IPS-11a (cell line): ENCODE data around the gene SCAPER.
"Not testable (repeated sequence)": the region's sequence is repeated elsewhere in the genome, so short reads cannot be mapped to it uniquely, and the experiment has no call there.

Source experiments
- H3K4me3 ChIP-seq: one replicate; pipeline ENCODE4 v1.5.1; 2013; ENCODE audit warnings: low read depth, low read length, control low read depth

Gene SCAPER

DNA sequence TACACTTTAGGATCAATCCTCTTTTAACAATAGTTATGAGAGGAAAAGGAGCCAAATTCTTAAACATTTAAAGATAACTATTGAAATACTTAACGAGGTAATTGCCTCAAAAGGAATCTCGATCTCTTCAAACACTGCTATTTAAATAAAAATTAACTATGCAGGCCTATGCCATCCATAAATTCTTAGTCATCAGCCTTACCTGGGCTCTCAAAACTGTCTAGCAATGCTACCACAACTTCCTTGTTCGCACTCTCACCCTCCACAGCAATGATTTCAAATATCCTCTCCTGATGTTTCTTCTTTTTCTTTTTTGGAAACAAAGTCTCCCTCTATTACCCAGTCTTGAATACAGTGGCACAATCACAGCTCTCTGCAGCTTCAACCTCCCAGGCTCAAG lies 606.2 kb downstream of the SCAPER start:
- H3K4me3 ChIP-seq, result no peak overlapping the region

DNA sequence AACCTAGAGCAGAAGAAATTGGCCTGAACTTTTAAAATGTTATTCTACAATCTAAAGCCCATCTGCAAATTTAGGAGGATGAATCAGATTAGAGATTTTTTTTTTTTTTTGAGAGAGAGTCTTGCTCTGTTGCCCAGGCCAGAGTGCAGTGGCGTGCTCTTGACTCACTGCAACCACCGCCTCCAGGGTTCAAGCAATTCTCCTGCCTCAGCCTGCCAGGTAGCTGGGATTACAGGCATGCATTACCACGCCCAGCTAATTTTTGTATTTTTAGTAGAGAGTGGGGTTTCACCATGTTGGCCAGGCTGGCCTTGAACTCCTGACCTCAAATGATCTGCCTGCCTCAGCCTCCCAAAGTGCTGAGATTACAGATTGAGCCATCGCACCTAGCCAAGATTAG lies 607.2 kb downstream of the SCAPER start:
- not testable (repeated sequence) for H3K4me3 ChIP-seq
